GM12878 (cell line): ENCODE measurements around the gene TMIGD2.

ENCODE experiments used
- CEBPB ChIP-seq, 2 experiments: fragments of 150-350 bp in 1 of 2; IDR thresholded peaks; 2 replicates each; pipeline ENCODE4 v1.6.1; 2012 to 2014; ENCODE audit warnings: low read depth in 2 of 2, low read length in 2 of 2, borderline replicate concordance in 1 of 2, inconsistent platforms in 1 of 2
- CHD4 ChIP-seq: fragments of 200-600 bp; sonication (generic); IDR thresholded peaks from 2 replicates; pipeline ENCODE4 v1.6.1; 2016; ENCODE audit warnings: mild to moderate bottlenecking
- CTCF ChIP-seq, 3 experiments: IDR thresholded peaks in 2 of 3; conservative IDR thresholded peaks in 1 of 3; 2 replicates each; pipeline ENCODE4 v1.5.1; 2011; ENCODE audit warnings: low read depth in 3 of 3, low read length in 3 of 3, mild to moderate bottlenecking in 3 of 3, control low read depth in 2 of 3, moderate library complexity in 2 of 3, inconsistent platforms in 1 of 3, mixed read lengths in 1 of 3; ENCODE audit not compliant: control insufficient read depth in 2 of 3, insufficient read depth in 1 of 3; ENCODE audit errors: extremely low read depth in 1 of 3
- EGR1 ChIP-seq, 2 experiments: IDR thresholded peaks; 1 replicate in 1 of 2; 2 replicates in 1 of 2; pipeline ENCODE4 v1.6.1; 2011 to 2012; ENCODE audit warnings: low read depth in 2 of 2, low read length in 2 of 2, borderline replicate concordance in 1 of 2, mild to moderate bottlenecking in 1 of 2, moderate library complexity in 1 of 2
- EP300 ChIP-seq, 2 experiments: fragments of 150-350 bp in 1 of 2; IDR thresholded peaks; 2 replicates each; pipeline ENCODE4 v1.6.1; 2011 to 2012; ENCODE audit warnings: low read depth in 2 of 2, low read length in 2 of 2, borderline replicate concordance in 1 of 2, improper control_type of control experiment in 1 of 2, inconsistent platforms in 1 of 2; ENCODE audit not compliant: control insufficient read depth in 1 of 2
- EZH2 ChIP-seq: IDR thresholded peaks from 2 replicates; pipeline ENCODE4 v1.6.1; 2012; ENCODE audit warnings: low read depth, mild to moderate bottlenecking, control low read depth, inconsistent platforms, low read length, borderline replicate concordance; ENCODE audit not compliant: control insufficient read depth
- FOS ChIP-seq: IDR thresholded peaks from 3 replicates; pipeline ENCODE4 v1.6.1; 2011; ENCODE audit warnings: borderline replicate concordance; ENCODE audit not compliant: insufficient read length; ENCODE audit errors: extremely low read depth
- JUND ChIP-seq: IDR thresholded peaks from 2 replicates; pipeline ENCODE4 v1.6.1; 2012; ENCODE audit warnings: low read depth, mild to moderate bottlenecking, low read length, improper control_type of control experiment, moderate library complexity
- NKRF ChIP-seq: fragments of 450-650 bp; conservative IDR thresholded peaks from 2 replicates; pipeline ENCODE4 v1.6.1; 2017; ENCODE audit warnings: mild to moderate bottlenecking, moderate library complexity
- NRF1 ChIP-seq: conservative IDR thresholded peaks from 2 replicates; pipeline ENCODE4 v1.6.1; 2011; ENCODE audit warnings: mild to moderate bottlenecking, low read depth, low read length, improper control_type of control experiment
- POLR2A ChIP-seq: IDR thresholded peaks from 2 replicates; pipeline ENCODE4 v1.6.1; 2011; ENCODE audit warnings: low read depth, mild to moderate bottlenecking, low read length
- RCOR1 ChIP-seq: conservative IDR thresholded peaks from 2 replicates; pipeline ENCODE4 v1.6.1; 2012; ENCODE audit warnings: low read depth, low read length, improper control_type of control experiment

GRCh38 chr19:4346020-4346383, 43.8 kb upstream of the TMIGD2 start:
- TF ChIP-seq CTCF (IDR thresholded peaks at IDR 0.05 in 2 of 3, conservative IDR thresholded peaks at IDR 0.05 in 1 of 3; ENCODE audit: control insufficient read depth in 2 of 3, extremely low read depth in 1 of 3, insufficient read depth in 1 of 3, low read depth in 3 of 3, low read length in 3 of 3): no peak
- TF ChIP-seq FOS: no peak
- TF ChIP-seq EP300 (IDR thresholded peaks at IDR 0.05; ENCODE audit: borderline replicate concordance in 1 of 2, control insufficient read depth in 1 of 2, low read depth in 2 of 2, low read length in 2 of 2): no peak
- no peak for TF ChIP-seq POLR2A
- no peak for TF ChIP-seq JUND
- no peak for TF ChIP-seq NRF1
- no peak for TF ChIP-seq EGR1 (IDR thresholded peaks at IDR 0.05; ENCODE audit: borderline replicate concordance in 1 of 2, low read depth in 2 of 2, low read length in 2 of 2)
- no peak for TF ChIP-seq CHD4
- no peak for TF ChIP-seq CEBPB (IDR thresholded peaks at IDR 0.05; ENCODE audit: borderline replicate concordance in 1 of 2, low read depth in 2 of 2, low read length in 2 of 2)
- no peak for TF ChIP-seq EZH2
- no peak for TF ChIP-seq NKRF
- TF ChIP-seq RCOR1: no peak
